CD14-positive monocyte (primary cell): ENCODE measurements around the gene SUSD5. TPM values are rescaled to one million over a fixed set of nuclear protein-coding genes. Genes with fewer than 3 reads are reported as not detected.

ENCODE experiments used
- DNase-seq, 3 donors: peaks; one replicate each; pipeline ENCODE4 v3.0.0-alpha.2; 2011 to 2022
- H2AFZ ChIP-seq: 2 replicates; pipeline ENCODE4 v1.6.0; 2012; ENCODE audit warnings: mild to moderate bottlenecking, low read depth, low read length, inconsistent platforms; ENCODE audit not compliant: insufficient read depth, poor library complexity, severe bottlenecking
- H3K27ac ChIP-seq, 2 donors: 1 replicate in 1 of 2; 2 replicates in 1 of 2; pipeline ENCODE4 v1.5.1; 2012 to 2013; ENCODE audit warnings: low read length in 2 of 2, control low read depth in 1 of 2, inconsistent platforms in 1 of 2, low read depth in 1 of 2, mild to moderate bottlenecking in 1 of 2
- H3K27me3 ChIP-seq, 2 donors: one replicate each; pipeline versions ENCODE4 v1.6.0 to v1.6.1; 2011 to 2013; ENCODE audit warnings: low read length in 2 of 2; ENCODE audit not compliant: control insufficient read depth in 2 of 2, insufficient read depth in 2 of 2
- H3K36me3 ChIP-seq, 2 donors: replicated peaks in 1 of 2; 1 replicate in 1 of 2; 2 replicates in 1 of 2; pipeline versions ENCODE4 v1.5.1 to v1.6.1; 2012 to 2013; ENCODE audit warnings: low read length in 2 of 2, control low read depth in 1 of 2, inconsistent platforms in 1 of 2, mild to moderate bottlenecking in 1 of 2; ENCODE audit not compliant: insufficient read depth in 2 of 2, control insufficient read depth in 1 of 2
- H3K4me1 ChIP-seq, 2 donors: 1 replicate in 1 of 2; 2 replicates in 1 of 2; pipeline versions ENCODE4 v1.5.1 to v1.6.1; 2012 to 2013; ENCODE audit warnings: low read length in 2 of 2, control low read depth in 1 of 2, inconsistent platforms in 1 of 2, mild to moderate bottlenecking in 1 of 2, moderate library complexity in 1 of 2; ENCODE audit not compliant: insufficient read depth in 2 of 2, control insufficient read depth in 1 of 2
- H3K4me2 ChIP-seq: replicated peaks from 2 replicates; pipeline ENCODE3; 2012; ENCODE audit warnings: low read length, moderate library complexity, mild to moderate bottlenecking; ENCODE audit not compliant: poor library complexity, severe bottlenecking; ENCODE audit errors: extremely low read depth
- H3K4me3 ChIP-seq, 3 experiments: fragments of 200-600 bp in 1 of 3; sonication (generic) in 1 of 3; replicated peaks in 1 of 3; 1 replicate in 2 of 3; 2 replicates in 1 of 3; pipeline ENCODE4 v1.5.1; 2011 to 2013; ENCODE audit warnings: low read length in 3 of 3, mild to moderate bottlenecking in 3 of 3, control low read depth in 2 of 3, low read depth in 2 of 3, inconsistent platforms in 1 of 3, moderate library complexity in 1 of 3
- H3K79me2 ChIP-seq: 2 replicates; pipeline ENCODE4 v1.6.0; 2012; ENCODE audit warnings: mild to moderate bottlenecking, control low read depth, inconsistent platforms, low read length, moderate library complexity; ENCODE audit not compliant: insufficient read depth
- H3K9ac ChIP-seq: 2 replicates; pipeline ENCODE4 v1.6.0; 2017; ENCODE audit warnings: low read length, mild to moderate bottlenecking; ENCODE audit not compliant: insufficient read depth, poor library complexity, severe bottlenecking
- H3K9me3 ChIP-seq, 2 donors: replicated peaks in 1 of 2; 1 replicate in 1 of 2; 2 replicates in 1 of 2; pipeline versions ENCODE4 v1.5.1 to v1.6.1; 2012 to 2013; ENCODE audit warnings: low read length in 2 of 2, control low read depth in 1 of 2; ENCODE audit not compliant: control insufficient read depth in 1 of 2, insufficient read depth in 1 of 2
- H4K20me1 ChIP-seq: 2 replicates; pipeline ENCODE4 v1.6.0; 2012; ENCODE audit warnings: mild to moderate bottlenecking, low read length, control low read depth, moderate library complexity; ENCODE audit not compliant: insufficient read depth
- H3K27ac Mint-ChIP-seq, 7 donors: one replicate each; pipeline ENCODE4 v1.8.0; 2020; ENCODE audit warnings: mild to moderate bottlenecking in 7 of 7, mixed read lengths in 7 of 7, moderate library complexity in 6 of 7, inconsistent platforms in 2 of 7
- H3K27me3 Mint-ChIP-seq, 3 donors: one replicate each; pipeline ENCODE4 v1.8.0; 2021 to 2022; ENCODE audit warnings: low read depth in 3 of 3, mild to moderate bottlenecking in 3 of 3, mixed read lengths in 3 of 3, moderate library complexity in 3 of 3, inconsistent platforms in 1 of 3
- H3K36me3 Mint-ChIP-seq, 2 donors: one replicate each; pipeline ENCODE4 v1.8.0; 2020; ENCODE audit warnings: mixed read lengths in 2 of 2, inconsistent platforms in 1 of 2, mild to moderate bottlenecking in 1 of 2
- H3K4me1 Mint-ChIP-seq: one replicate; pipeline ENCODE4 v1.8.0; 2020; ENCODE audit warnings: mild to moderate bottlenecking, mixed read lengths
- H3K4me3 Mint-ChIP-seq, 2 donors: one replicate each; pipeline ENCODE4 v1.8.0; 2020; ENCODE audit warnings: mild to moderate bottlenecking in 2 of 2, mixed read lengths in 2 of 2, moderate library complexity in 1 of 2
- H3K9me3 Mint-ChIP-seq, 7 donors: one replicate each; pipeline ENCODE4 v1.8.0; 2020 to 2022; ENCODE audit warnings: mixed read lengths in 7 of 7, mild to moderate bottlenecking in 6 of 7, moderate library complexity in 6 of 7, inconsistent platforms in 2 of 7
- WGBS: methylation state at CpG from one replicate; pipeline ENCODE4 v1.1.5; 2013; ENCODE audit warnings: missing lambda C conversion rate; ENCODE audit not compliant: insufficient coverage; 5-methylcytosine and 5-hydroxymethylcytosine counted together
- intact Hi-C, 2 donors: fragments of 100-400 bp; cut with micrococcal nuclease; formaldehyde crosslinking; loops; one replicate each; pipeline versions ENCODE4 v1.15.0 to v1.15.1; 2023
- polyA plus RNA-seq, 3 donors: library from polyadenylated mRNA; depleted of rRNA in 1 of 3; unstranded in 2 of 3; stranded (reverse) in 1 of 3; fragments of 300-500 nt in 2 of 3; fragments of >200 nt in 1 of 3; fragmentation: Illumina TruSeq in 2 of 3; gene quantifications; 1 replicate in 2 of 3; 2 replicates in 1 of 3; pipeline ENCODE4 v1.2.3, GENCODE V29; 2012 to 2021
- TF ChIP-seq, protein P1 (sequence below): fragments of 200-600 bp; IDR thresholded peaks from one replicate; pipeline ENCODE4 v1.8.0; 2022; ENCODE audit warnings: antibody characterized with exemption, mild to moderate bottlenecking

Gene SUSD5
- polyA plus RNA-seq, 3 donors, result not detected

DNA sequence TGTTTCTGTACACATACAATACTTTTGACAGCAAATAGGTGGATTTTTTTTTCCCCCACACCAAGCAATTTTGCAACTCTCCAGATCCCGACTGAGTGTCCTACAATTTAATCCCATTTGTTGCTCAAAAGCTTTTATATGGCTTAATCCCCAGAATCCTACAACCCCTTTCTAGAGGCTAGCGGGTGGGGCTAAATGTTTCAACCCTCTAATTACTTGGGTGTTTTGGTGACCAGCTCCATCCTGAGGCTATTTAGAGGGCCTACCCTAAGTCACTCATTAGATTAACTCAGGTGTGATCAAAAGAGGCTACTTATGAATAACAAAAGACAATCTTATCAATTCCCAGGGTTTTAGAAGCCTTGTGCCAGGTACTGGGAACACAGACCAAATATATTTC is 37.6 kb upstream of the SUSD5 start:
- Histone ChIP-seq H3K4me3 (no peak overlapping the region), H3K27me3 (no peaks in the 10 kb centered on the region), H4K20me1 (no peaks in the 10 kb centered on the region), H3K4me2 (no peak overlapping the region), H3K79me2 (no peaks in the 10 kb centered on the region), H3K4me1 (no peaks in the 10 kb centered on the region), H3K9ac (no peak overlapping the region), H3K36me3 (no peaks in the 10 kb centered on the region), H3K27ac (no peak overlapping the region), H3K9me3 (peaks cover 0 to 5% of the 10 kb centered on the region in 2 donors), H2AFZ (no peak overlapping the region)
- intact Hi-C loops, result no loop called here
- TF ChIP-seq, protein P1, sequence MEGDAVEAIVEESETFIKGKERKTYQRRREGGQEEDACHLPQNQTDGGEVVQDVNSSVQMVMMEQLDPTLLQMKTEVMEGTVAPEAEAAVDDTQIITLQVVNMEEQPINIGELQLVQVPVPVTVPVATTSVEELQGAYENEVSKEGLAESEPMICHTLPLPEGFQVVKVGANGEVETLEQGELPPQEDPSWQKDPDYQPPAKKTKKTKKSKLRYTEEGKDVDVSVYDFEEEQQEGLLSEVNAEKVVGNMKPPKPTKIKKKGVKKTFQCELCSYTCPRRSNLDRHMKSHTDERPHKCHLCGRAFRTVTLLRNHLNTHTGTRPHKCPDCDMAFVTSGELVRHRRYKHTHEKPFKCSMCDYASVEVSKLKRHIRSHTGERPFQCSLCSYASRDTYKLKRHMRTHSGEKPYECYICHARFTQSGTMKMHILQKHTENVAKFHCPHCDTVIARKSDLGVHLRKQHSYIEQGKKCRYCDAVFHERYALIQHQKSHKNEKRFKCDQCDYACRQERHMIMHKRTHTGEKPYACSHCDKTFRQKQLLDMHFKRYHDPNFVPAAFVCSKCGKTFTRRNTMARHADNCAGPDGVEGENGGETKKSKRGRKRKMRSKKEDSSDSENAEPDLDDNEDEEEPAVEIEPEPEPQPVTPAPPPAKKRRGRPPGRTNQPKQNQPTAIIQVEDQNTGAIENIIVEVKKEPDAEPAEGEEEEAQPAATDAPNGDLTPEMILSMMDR, result no peak
- Mint-ChIP-seq H3K9me3 (peaks cover 0 to 9% (median 2%) of the 10 kb centered on the region in 7 donors), H3K36me3 (no peaks in the 10 kb centered on the region), H3K4me3 (no peak overlapping the region), H3K27ac (no peak overlapping the region), H3K4me1 (no peaks in the 10 kb centered on the region), H3K27me3 (peaks cover 2 to 6% (median 4%) of the 10 kb centered on the region in 3 donors)
- no peak for DNase-seq
- WGBS, result no CpG with 5 or more reads among the region's 2 CpGs

DNA sequence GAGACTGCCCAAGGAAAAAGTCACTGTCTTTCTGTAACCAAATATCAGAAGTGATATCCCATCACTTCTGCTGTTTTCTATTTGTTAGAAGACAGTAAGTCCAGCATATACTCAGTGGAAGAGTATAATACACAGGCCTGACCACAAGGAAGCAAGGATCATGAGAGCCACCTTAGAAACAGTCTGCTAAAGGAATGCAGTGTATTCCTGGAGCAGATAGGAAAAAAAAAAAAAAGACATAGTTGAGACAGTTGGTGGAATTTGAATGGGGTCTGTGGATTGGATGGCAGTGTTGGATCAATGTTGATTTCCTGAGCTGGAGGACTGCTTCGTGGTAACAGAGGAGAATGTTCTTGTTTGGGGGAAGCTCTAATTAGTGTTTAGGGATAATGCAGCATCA is 32.1 kb upstream of the SUSD5 start:
- Mint-ChIP-seq H3K4me3 (no peak overlapping the region), H3K27me3 (peaks cover 2 to 7% (median 4%) of the 10 kb centered on the region in 3 donors), H3K4me1 (no peaks in the 10 kb centered on the region), H3K9me3 (peaks cover 0 to 4% (median 2%) of the 10 kb centered on the region in 7 donors), H3K27ac (no peak overlapping the region), H3K36me3 (no peaks in the 10 kb centered on the region)
- no peaks in the 10 kb centered on the region for H3K9me3 ChIP-seq
- no peaks in the 10 kb centered on the region for H3K36me3 ChIP-seq
- H3K79me2 ChIP-seq, result no peaks in the 10 kb centered on the region
- H3K27me3 ChIP-seq, result no peaks in the 10 kb centered on the region
- no peak for DNase-seq
- no peaks in the 10 kb centered on the region for H3K4me1 ChIP-seq
- no peak overlapping the region for H2AFZ ChIP-seq
- no peak overlapping the region for H3K9ac ChIP-seq
- H3K4me3 ChIP-seq, result no peak overlapping the region
- WGBS, result no CpG with 5 or more reads among the region's 1 CpG
- TF ChIP-seq, protein P1, result no peak
- H3K27ac ChIP-seq, result no peak overlapping the region
- intact Hi-C loops, result no loop called here
- no peaks in the 10 kb centered on the region for H4K20me1 ChIP-seq
- no peak overlapping the region for H3K4me2 ChIP-seq
